Mucosa of gallbladder (tissue), 1 donor: ENCODE results near the gene PDYN. TPM values are rescaled to one million over a fixed set of nuclear protein-coding genes. Genes with fewer than 3 reads are reported as not detected.

Experiments used
- DNase-seq: peaks from one replicate; pipeline ENCODE4 v3.0.0-alpha.2; 2020; ENCODE audit warnings: low spot score
- total RNA-seq: library from RNA; stranded (reverse); gene quantifications from one replicate; pipeline ENCODE4 v1.2.1, GENCODE V29; 2021
- donor health status: DM: no; HTN: no; CAD: no.

PDYN gene
- total RNA-seq, 1 donor from 2014 or later, result not detected

DNA sequence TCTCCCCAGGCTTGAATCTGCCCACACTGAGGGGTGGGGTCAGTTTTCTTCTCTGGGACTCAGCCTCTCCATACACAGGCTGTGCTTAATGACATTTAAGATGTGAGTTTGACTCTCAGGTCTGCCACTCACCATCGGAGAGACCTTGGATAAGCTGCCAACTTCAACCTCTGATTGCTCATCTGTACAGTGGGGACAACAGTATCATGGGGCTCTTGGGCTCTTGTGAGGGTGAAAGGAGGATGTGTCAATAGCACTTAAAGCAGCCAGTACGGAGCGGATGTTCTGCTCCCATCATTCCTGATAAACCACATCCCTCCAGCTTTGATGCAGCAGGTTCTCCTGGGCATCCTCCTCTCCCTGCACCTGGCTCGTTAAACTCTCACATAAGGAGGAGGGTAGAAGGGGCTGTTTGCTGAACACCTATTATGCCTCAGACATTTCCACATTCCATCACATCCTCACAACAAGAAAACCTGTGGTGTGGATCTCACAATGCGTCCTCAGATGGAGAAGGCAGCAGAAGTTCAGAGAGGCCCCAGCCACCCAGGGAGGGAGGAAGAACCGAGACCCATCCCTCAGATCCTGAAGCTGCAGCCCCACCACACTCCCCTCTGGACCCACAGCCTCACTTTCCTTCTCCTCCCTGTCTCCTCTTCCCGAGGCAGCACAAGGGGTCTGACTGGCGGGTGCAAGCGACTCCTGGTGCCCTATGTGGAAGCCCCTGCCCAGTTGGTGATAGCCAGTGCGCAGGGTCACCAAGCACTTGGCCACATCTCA, 1.9 kb upstream of the PDYN start:
- DNase-seq, result no peak

DNA sequence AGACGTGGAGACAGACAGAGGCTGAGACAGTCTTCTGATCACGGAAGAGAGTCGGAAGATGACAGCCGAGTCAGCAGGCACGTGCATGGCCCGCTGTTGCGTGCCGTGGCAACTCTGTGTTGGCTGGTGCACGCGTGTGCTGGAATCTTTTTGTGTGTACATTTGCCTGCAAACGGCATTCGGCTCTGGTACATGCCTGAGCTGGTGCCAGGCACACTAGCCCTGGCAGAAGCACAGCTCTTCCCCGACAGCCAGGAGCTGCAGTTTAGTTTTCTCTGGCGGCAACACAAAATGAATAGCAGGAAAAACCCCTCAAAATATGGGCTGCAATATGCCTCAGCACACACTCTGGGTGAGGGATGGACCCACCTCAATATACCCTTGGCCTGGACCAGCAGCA, 769 bp upstream of the PDYN start:
- no peak for DNase-seq

DNA sequence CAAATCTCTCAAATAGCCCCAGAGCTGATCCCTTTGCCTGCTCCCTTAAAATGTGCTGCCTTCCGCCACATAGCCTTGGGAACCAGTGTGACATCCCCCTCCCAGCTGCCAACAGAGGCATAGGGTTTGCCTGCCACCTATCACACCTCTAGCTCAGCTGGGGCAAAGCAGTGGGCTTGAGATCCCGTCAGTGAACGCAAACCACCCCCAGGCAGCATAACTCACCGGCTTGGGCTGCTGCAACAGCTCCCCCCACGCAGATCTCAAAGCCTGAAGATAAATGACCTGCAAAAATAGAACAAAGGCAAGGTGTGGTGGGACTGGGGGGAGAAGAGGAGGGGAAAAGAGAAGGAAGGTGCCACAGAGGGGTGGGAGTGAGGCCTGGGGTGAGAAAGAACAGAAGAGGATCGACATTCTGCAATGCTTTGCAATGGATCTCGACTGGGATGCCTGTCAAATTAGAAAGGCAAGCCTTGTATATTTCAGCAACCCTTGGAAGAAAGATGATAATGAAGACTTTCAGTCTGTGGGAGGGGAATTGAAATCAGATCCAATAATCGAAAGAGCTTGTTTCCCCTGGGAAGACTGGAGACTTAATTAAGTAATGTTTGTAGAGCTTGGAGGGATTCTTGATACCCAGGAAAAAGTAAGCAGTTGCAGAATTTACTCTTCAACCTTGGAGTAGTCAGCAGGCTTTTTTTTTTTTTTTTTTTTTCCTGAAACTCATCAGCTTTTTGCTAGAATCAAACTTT, 1.3 kb downstream of the PDYN start:
- DNase-seq, result no peak

DNA sequence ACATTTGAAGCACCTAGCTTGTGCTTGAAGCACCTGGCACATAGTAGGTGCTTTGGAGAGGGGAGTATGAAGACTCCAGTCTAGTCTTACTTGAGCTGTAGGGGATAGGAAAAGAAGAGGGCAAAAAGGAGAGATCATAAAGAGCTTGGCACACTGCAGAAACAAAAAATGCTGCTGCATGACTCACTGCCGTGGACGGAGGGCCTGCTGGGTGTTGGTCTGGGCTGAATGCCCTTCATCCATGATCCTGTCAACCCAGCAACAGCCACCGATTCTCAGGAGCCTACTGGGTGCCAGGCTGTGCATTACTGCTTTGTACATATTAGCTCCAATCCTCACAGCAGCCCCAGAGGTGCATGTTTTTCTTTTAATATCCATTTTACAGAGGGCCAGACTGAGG, 6.0 kb downstream of the PDYN start:
- DNase-seq, result no peak

DNA sequence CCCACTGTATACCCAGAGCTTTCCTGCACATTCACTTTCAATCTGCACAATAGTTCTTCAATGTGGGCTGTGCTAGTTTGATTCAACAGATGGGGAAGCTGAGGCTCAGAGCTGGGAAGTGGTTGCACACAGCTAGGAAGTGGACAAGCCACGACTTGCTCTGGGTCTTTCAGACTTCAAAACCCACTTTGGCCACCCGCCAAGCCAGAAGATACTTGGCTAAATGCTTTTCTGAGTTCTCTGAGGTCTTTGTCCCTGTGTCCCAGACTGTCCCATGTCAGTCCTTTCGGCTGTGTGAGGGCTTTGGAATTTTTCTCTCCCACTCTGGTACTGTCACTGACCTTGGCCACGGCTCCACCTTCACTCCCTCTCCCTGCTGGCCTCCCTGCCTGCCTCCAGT, 10.6 kb downstream of the PDYN start:
- DNase-seq, result no peak

DNA sequence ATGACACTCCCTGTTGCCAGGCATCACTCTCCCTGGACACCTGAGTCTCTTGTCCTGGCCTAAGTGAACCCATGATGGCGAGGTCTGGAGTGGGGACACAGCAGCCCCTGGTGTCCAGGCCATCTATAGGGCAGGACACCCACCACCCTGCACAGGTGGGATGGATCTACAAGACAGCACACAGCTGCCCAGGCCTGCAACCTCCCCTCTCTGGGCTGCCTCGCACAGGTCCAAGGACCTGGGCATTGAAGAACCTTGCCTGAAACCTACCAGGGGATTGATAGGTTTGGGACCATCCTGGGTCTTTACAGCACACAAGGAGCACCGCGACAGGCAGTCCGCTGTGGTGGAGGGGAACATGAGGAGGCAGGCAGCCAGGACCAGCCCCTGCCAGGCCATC, 11.2 kb downstream of the PDYN start:
- no peak for DNase-seq

DNA sequence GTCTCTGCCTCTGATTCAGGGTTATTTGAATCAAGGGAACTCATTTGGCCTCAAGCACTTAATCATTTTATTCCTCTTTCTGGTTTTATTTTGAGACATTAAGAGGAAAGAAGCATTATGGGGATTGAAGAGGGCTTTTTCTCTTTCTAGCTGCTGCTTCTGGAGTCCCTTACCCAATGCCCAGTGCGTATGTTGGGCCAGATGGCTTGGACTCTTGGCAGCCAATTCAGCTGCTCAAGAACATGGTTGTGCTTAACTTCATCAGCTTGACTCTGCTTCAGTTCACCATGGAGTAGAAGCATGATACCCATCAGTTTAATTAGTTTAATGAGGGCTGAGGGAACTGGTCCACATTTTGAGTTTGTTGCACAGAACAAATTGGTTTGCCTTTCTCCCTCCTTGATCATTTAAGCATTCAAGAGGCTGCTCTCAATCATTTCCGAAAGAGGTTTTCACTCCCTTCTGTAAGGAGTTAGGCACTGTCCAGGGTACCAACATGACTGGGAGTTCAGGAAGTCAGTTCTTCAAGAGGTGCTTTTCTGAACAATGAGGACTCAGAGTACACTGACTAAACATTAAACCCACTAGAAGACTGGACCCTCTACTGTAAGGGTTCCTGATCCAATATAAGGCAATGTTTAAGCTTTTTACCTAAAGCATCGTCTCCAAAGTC, 14.6 kb downstream of the PDYN start:
- DNase-seq, result no peak

DNA sequence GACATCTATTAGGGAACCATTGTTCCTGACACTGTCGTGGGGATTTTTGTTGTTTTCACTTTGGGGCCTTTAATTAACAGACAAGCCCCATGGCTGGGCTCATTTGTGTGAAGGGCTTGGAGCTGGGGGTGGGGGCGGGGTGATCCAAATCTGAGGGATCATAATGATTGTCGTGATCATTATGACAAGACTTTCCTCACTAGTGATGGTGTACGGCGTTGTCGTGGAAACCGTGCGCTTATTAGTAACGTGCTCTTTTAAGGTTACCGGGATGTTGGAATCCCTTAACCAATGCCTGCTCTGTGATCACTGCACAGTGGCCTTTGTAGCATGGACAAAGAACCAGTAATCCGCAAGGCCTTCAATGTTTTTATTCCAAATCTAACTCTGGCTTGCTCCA, 18.6 kb downstream of the PDYN start:
- no peak for DNase-seq

DNA sequence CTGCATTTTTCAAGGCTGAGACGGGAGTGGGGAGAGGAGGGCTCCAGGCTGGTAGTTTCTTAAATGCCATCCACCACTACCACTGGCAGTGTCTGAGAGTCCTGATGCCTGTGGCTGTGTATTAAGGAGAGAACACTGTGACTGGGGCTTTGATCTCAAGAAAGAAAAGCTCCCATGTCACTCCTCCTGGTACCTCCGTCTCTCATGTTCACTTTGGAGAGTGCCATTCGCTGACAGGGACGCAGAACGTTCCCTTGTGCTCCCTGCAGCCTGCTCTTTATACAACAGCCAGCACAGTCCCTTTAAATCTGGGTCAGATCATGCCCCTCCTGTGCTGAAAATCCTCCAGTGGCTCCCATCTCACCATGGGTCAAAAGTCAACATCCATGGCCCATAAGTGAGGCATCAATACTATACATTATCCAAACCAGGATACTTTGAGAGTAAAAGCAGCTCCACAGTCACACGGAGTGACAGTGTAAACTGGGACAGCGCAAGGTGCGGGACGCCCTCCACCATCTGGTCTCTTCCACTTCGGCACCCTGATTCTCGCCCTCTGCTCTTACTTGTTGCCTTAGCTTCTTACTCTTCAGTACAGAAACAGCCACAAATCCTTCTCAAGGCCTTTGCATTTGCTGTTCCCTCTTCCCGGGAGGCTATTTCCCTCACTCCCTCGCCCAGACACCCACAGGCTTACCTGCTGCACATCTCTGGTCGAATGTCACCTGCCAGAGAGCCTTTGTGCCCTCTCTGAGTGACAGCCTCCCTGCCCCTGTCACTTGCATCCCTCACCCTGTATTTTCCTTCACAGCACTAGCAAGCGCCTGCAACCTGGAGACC, 20.0 kb downstream of the PDYN start:
- no peak for DNase-seq

DNA sequence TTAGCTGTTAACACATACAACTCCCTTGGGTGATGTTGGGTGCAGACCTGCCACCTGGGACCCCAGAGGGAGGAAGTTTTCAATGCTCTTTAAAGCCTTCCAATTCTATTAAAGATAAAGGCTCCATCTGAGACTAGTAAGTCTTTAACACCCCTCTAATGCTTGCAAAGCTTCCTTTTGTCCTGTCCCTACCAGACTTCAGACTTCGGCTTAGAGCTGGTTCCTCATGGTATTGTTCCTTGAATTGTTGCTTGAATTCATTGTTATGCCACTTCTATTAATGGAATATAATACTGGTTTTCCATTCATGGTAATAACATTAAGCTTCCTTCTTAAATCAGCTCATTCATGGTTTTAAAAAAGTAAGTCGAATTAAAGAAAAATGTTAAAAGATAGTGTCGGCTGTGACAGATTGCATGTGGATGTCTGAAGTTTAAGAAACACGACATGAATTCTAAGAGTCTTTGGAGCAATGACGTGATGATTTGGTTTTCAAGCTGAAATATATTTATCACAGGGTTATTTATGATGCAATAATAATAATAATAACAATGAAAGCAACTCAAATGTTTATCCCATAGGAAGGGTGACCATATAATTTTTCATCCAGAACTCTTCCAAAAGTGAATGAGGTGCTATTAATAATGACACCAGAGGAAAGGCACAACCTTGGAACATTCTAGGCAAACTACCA, 21.8 kb downstream of the PDYN start:
- DNase-seq, result no peak

DNA sequence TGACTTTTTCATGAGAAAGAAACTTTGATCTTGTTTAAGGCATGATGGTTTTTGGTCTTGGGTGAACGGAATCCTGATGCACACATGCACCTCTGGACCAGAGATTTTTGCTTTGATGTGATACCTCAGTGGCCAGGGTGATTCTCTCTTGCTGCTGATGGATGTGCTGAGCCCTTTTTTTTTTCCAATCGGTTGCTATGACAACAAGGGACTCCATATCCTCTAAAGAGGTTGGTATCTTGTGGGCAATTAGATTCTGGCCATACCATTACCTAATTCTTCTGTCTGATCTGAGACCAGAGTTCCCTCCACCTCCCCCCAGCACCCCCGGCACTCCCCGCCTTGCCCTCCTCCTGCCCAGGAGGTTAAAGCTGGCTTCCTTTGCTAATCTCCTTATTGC, 24.9 kb downstream of the PDYN start:
- DNase-seq, result no peak

DNA sequence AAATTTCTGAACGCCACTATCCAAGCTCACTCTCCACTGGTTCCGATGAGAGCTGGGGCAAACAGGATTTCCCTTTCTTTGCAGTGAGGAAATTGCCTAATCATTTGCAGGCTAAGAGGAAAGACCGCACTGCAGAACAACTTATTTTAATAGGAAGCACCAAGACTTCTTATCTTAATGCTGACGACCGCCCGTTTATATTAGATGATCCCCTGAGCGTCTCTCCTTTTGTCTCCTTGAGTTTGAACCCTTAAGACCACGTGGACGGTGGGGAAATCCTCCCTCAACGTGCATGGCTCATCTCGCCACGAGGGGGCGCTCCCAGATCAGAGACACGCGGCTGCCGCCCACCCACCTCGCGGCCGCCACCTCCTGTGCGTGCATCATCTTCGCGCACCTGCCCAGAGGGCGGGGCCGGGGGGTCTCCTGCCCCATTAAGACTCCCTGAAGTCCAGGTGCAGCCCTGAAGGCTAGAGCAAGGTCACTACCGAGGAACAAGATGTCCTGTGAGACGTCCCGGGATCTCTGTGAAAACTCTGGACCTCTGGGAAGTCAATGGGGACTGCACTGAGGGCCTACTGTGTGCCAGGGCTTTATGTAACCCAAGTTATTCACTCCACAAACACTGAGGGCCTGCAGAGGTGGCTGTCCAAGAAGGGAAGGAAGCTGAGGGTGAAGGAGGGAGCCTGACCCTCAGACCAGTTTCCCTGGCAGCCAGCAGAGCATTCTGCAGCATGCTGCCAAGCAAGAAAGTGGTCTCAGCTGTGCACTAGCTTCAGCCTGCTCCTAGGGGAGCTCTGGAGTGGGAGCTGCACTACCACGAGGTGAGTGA, 28.1 kb downstream of the PDYN start:
- peak; percentile 57 for DNase-seq

DNA sequence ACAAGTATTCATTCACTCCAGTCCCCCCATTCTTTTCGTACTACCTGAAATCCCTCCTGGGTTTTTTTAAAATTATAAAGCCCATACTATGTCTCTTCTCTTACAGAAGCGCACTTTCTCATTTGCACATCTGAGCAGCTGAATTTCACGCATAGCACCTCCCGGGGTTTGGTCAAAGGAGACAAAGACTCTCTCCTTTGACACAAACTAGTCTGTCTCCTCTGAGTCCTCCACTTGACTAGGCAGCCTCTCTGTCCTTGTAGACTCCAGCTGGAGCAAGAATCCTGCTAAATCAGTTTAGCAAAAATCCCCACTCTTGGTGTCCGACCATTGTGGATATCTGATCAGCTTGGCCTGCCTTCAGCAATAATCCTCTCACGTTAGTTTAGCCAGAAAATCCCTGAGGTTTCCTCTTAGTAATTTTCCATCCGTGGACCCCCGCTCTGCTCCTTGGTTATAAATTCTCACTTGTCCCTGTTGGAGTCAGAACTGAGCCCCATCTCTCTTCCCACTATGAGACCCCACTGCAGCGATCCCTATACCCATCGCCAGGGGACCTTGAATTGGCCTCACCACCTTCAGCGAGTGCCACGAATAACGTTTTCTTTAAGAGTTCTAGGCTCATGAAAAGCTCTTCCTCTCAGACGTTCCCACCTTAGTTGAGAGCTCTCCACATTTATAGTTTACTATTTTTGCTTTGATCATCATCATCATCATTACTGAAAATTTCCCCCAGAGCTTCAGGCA, 29.0 kb downstream of the PDYN start:
- DNase-seq, result no peak

DNA sequence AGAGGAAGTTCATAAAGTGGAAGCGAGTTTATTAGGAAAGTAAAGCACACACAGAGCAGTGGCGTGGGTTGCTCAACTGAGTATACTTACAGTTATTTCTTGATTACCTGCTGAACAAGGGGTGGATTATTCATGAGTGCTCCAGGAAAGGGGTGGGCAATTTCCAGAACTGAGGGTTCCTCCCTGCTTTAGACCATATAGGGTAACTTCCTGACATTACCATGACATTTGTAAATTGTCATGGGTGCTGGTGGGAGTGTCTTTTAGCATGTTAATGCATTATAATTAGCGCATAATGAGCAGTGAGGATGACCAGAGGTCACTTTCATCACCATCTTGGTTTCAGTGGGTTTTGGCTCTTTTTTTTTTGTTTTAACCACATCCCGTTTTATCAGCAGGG, 29.8 kb downstream of the PDYN start:
- no peak for DNase-seq

DNA sequence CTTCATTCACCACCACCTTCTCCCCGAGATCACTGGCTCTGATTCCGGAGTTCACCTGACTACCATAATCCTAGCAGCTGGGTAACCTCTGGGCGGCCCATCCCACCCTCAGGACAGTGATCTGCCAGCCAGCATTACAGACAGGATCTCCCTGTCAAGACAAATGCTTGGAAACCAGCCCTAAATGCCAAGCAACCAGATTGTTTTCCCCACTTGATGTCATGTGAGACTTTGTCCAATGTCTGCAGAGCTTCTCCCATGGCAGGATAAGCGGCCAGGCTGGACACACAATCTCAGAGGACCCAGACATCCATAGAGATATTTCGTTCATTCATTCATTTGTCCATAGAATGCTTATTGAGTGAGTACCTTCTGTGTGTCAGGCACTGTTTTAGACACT, 32.5 kb downstream of the PDYN start:
- no peak for DNase-seq

DNA sequence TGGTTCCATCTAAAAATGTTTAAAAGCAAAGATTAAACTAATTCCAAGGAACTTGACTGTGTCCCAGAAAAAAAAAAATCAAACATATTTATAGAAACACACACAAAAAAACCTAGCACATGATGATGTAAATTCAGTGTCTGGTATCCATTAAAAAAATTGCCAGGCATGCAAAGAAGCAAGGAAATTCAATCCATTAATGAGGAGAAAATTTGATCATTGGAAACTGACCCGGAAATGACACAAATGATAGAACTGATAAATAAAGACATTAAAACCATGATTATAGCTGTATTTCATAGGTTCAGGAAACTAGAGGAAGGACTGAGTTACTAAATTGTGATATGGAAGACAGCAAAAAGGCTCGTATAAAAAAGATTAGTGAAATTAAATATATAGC, 34.7 kb downstream of the PDYN start:
- no peak for DNase-seq

DNA sequence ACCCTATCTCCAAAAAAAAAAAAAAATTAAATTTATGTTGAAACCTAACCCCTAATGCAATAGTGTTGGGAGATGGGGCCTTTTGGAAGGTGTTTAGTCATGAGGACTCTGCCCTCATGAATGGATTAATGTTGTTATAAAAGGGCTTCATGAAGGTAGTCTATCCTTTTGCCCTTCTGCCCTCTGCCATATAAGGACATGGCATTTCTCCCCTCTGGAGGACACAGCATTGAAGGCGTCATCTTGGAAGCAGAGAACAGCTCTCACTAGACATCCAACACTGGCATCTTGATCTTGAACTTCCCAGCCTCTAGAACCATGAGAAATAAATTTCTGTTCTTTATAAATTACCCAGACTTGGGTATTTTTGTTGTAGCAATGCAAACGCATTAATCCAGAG, 35.4 kb downstream of the PDYN start:
- no peak for DNase-seq

DNA sequence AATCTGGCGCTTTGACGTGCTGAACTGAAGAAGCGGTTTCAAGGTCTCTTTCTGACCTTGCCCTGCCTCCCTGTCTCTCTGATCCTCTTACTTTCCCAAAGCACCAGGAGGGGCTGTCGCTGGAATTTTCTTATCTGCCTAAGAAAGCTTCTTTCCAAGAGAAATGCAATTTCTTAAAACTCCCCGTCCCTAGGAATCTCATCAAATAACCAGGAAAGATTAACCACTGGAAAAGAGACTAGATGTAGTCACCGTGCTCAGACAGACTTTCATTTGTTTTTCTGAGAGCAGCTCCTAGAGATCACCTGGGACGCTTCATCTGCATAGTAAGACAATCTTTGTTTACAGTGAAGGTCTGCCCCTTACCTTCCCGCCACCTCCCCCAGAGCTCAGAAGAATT, 38.6 kb downstream of the PDYN start:
- no peak for DNase-seq

DNA sequence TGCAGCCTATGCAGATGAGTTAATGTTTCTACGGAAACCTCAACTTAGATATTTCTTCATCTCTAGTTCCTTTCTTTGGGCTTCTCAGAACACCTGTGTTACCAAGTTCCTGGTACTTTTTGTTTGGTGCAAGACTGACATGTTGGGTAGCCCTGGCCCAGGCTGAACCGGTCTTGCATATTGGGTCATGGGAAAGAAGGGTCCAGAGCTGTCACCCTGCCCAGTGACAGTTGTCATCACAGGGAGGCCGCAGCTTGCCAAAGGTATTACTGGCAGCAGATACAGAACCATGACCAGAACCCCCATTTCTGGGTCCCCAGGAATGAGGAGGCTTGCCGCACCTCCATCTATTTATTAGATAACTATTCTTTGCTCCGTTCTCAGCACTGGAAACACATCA, 40.2 kb downstream of the PDYN start:
- no peak for DNase-seq
